Neural progenitor cell (in vitro differentiated cells): ENCODE data around the gene MED13L.

Experiments used
- EZH2 ChIP-seq: fragments of 200-600 bp; sonication (generic); IDR thresholded peaks from 2 replicates; pipeline ENCODE4 v1.6.1; 2017; ENCODE audit warnings: antibody characterized with exemption, mild to moderate bottlenecking, moderate library complexity
- EZH2phosphoT487 ChIP-seq: fragments of 200-600 bp; sonication (generic); IDR thresholded peaks from 2 replicates; pipeline ENCODE4 v1.6.1; 2017; ENCODE audit warnings: antibody characterized with exemption
- TF ChIP-seq, protein P1 (sequence below): fragments of 200-600 bp; sonication (generic); IDR thresholded peaks from 2 replicates; pipeline ENCODE4 v1.5.1; 2017; ENCODE audit warnings: antibody characterized with exemption, mild to moderate bottlenecking

DNA sequence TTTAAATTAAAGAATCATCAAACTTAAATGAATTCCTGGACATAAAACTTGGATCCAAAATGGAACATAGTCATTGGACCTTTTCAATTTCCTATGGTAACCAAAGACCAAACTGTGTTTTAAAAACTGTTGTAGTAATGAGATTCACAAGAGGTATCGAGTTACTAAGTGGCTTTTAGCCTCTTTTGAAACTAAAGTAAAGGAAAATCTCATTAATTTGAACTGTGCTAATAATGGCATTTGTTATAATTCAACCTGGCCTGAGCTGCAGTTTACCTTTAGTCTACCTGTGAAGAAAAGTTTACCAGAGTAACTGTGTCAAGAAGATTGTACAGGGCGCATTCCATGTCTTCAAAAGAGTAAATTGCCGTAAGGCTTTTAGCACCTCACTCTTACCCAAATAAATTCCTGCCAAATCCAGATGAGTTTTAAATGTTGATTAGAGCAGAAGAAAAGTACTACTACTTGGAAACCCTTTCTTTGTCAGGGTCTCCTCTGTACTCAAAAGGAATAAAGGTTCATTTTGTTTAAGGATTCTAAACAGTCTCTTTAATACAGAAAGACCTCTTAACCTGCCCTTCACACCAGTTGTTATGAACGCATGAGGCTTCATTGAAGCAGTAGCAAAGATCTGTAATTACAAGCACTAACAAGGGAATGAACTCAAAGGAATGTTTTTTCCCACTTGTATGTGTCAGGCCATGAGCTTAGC is 17.1 kb upstream of the MED13L start:
- TF ChIP-seq, protein P1, sequence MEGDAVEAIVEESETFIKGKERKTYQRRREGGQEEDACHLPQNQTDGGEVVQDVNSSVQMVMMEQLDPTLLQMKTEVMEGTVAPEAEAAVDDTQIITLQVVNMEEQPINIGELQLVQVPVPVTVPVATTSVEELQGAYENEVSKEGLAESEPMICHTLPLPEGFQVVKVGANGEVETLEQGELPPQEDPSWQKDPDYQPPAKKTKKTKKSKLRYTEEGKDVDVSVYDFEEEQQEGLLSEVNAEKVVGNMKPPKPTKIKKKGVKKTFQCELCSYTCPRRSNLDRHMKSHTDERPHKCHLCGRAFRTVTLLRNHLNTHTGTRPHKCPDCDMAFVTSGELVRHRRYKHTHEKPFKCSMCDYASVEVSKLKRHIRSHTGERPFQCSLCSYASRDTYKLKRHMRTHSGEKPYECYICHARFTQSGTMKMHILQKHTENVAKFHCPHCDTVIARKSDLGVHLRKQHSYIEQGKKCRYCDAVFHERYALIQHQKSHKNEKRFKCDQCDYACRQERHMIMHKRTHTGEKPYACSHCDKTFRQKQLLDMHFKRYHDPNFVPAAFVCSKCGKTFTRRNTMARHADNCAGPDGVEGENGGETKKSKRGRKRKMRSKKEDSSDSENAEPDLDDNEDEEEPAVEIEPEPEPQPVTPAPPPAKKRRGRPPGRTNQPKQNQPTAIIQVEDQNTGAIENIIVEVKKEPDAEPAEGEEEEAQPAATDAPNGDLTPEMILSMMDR = no peak
- TF ChIP-seq EZH2 = no peak
- TF ChIP-seq EZH2phosphoT487 = peak; percentile 77
